Coronary artery (tissue), 2 donors: ENCODE results near the gene ZNF839.

Experiments used
- DNase-seq: peaks from one replicate; pipeline ENCODE4 v3.0.0-alpha.2; 2017; ENCODE audit warnings: low spot score
- H3K27ac ChIP-seq, 2 donors: fragments of 200-600 bp; sonication (generic); one replicate each; pipeline ENCODE4 v1.5.1; 2016 to 2019
- H3K4me3 ChIP-seq: fragments of 200-600 bp; sonication (generic); 2 replicates; pipeline ENCODE4 v1.5.1; 2016; ENCODE audit warnings: mild to moderate bottlenecking, moderate library complexity
- CTCF ChIP-seq: fragments of 200-600 bp; sonication (generic); IDR thresholded peaks from one replicate; pipeline ENCODE4 v1.5.1; 2019; ENCODE audit warnings: antibody characterized with exemption

The ZNF839 gene

GRCh38 chr14:102314242-102315011 lies 5.1 kb upstream of the ZNF839 start:
- Histone ChIP-seq H3K4me3 (peak overlapping the region; percentile 74), H3K27ac (peak overlapping the region in 1 of 2 donors; percentile 0)
- peak; percentile 95 for TF ChIP-seq CTCF
- peak; percentile 87 for DNase-seq

DNA sequence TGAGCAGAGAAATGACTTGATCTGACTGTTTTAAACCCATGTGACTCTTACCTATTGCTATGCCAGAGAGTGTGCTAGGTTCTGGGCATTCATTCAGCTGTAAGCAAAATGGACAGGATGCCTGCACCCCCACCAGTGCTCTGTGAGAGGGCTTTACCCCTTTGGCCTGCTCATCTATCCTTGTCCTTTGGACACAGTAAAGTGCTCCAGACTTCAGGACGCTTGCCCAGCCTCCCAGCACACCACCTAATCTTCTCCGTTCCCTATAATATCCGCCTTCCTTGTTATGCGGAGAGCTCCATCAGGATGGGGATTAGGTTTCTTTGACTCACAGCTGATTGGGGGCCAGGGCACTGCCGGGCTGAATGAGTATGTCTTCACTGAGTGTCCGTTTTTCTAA lies 4.4 kb upstream of the ZNF839 start:
- no peak for DNase-seq
- Histone ChIP-seq H3K27ac (peak overlapping the region; percentile 3 to 41), H3K4me3 (no peak overlapping the region)
- TF ChIP-seq CTCF = no peak

DNA sequence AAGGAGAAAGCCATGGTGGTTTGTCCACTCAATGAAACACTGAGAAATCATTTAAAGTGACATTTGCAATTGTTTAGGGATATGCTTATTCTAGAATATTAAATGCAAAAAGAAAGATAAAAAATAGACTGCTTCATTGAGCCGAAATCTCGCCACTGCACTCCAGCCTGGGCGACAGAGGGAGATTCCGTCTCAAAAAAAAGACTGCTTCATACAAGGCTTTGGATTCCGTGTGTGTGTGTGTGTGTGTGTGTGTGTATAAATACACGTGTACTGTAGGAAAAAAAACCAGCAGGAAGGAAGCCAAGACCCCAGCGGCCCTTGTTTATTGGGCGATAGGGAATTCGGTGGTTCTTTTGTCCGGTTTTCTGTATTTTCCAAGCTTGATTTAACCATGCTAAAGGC lies 3.2 kb upstream of the ZNF839 start:
- Histone ChIP-seq H3K4me3 (peak overlapping the region; percentile 69), H3K27ac (peak overlapping the region; percentile 63 to 75)
- TF ChIP-seq CTCF = no peak
- DNase-seq = no peak

DNA sequence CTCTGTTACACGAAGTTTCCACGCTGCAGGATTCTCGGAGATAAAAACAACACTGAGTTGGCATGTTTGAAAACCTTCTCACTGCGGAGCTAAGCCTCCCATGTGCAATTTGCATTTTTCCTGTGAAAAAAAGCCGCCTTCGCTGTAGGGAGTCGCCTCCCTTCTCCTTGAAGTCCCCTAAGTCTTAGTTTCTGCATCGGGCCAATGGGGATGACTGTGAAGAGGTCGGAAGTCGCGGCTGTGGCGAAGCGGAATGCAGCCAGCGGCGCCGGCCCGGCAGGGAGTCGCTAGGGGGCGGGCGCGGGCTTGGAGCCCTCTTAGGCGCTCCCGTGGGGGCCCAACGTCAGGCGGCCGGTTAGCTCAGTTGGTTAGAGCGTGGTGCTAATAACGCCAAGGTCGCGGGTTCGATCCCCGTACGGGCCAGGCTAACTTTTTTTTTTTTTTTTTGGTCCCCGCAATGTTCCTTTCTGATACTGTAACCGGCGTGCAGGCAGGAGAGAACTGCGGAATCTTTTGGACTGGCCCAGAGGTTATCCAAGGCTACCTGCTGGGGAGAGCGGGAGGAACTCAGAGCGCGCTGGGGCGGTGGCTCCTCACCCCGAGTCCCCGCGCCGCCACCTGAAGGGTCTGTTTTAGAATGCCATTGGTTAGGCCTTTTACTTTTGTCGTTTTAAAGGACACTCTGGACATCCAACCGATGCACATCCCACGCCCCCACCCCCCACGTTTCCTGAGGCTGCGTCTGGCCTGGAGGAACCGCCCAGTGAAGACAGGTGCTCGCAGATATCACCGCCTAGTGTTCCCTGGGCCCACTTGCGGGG lies 2.6 kb upstream of the ZNF839 start:
- peak; percentile 59 for TF ChIP-seq CTCF
- peak; percentile 97 for DNase-seq
- peak overlapping the region; percentile 63 to 86 for H3K27ac ChIP-seq
- H3K4me3 ChIP-seq = peak overlapping the region; percentile 69

- Histone ChIP-seq H3K4me3 (peak overlapping the region; percentile 69), H3K27ac (peak overlapping the region; percentile 63 to 86)
- no peak for DNase-seq
- TF ChIP-seq CTCF = no peak
Measured at GRCh38 chr14:102317564-102318248, 1.8 kb upstream of the ZNF839 start.

GRCh38 chr14:102318781-102319276 lies 717 bp upstream of the ZNF839 start:
- H3K27ac ChIP-seq = peak overlapping the region; percentile 94 to 96
- no peak for TF ChIP-seq CTCF
- DNase-seq = peak; percentile 75
- H3K4me3 ChIP-seq = peak overlapping the region; percentile 90
